HG03196 (cell line): ENCODE measurements around the gene CNTRL.
"Not testable (repeated sequence)": the region's sequence is repeated elsewhere in the genome, so short reads cannot be mapped to it uniquely, and the experiment has no call there.

Experiments
- ATAC-seq: cut with Tn5 transposase; IDR thresholded peaks from one replicate; pipeline ENCODE4 v1.9.1; 2021; ENCODE audit not compliant: unreplicated experiment

The CNTRL gene

DNA sequence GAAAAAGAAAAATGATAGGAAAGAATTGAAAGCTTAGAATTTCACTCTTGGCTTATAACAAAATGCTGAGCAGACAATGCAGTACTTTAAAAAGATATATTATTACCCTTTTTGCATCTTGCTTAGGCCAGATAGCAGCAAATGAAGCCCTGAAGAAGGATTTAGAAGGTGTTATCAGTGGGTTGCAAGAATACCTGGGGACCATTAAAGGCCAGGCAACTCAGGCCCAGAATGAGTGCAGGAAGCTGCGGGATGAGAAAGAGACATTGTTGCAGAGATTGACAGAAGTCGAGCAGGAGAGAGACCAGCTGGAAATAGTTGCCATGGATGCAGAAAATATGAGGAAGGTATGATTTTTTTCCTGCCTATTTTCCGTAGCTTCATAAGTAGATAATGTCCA lies 50.8 kb downstream of the CNTRL start:
- no peak for ATAC-seq

DNA sequence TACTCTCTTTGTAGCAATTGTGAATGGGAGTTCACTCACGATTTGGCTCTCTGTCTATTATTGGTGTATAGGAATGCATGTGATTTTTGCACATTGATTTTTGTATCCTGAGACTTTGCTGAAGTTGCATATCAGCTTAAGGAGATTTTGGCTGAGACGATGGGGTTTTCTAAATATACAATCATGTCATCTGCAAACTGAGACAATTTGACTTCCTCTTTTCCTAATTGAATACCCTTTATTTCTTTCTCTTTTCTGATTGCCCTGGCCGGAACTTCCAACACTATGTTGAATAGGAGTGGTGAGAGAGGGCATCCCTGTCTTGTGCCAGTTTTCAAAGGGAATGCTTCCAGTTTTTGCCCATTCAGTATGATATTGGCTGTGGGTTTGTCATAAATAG lies 54.6 kb downstream of the CNTRL start:
- not testable (repeated sequence) for ATAC-seq

DNA sequence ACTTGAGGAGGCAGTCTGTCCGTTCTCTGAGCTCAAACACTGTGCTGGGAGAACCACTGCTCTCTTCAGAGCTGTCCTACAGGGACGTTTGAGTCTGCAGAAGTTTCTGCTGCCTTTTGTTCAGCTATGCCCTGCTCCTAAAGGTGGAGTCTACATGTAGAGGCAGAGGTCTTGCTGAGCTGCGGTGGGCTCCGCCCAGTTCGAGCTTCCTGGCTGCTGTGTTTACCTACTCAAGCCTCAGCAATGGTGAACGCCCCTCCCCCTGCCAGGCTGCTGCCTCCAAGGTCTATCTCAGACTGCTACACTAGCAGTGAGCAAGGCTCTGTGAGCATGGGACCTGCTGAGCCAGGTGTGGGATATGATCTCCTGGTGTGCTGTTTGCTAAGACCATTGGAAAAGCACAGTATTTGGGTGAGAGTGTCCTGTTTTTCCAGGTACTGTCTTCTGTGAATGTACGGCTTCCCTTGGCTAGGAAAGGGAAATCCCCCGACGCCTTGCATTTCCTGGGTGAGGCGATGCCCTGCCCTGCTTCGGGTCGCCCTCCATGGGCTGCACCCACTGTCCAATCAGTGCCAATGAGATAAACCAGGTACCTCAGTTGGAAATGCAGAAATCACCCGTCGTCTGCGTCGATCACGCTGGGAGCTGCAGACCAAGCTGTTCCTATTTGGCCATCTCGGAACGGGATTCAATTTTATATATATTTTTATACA lies 58.5 kb downstream of the CNTRL start:
- no peak for ATAC-seq

DNA sequence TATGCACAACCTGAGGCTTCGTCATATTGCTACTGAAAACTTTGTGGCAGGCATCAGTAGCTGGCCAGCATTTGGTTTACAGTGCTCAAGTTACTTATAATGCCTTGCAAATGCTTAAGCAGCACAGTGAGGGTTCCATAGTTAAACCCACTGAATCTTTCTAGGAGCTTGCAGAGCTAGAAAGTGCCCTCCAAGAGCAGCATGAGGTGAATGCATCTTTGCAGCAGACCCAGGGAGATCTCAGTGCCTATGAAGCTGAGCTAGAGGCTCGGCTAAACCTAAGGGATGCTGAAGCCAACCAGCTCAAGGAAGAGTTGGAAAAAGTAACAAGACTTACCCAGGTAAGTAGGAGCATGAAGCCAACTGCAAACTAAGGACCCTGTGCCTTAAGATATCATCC lies 60.9 kb downstream of the CNTRL start:
- no peak for ATAC-seq

DNA sequence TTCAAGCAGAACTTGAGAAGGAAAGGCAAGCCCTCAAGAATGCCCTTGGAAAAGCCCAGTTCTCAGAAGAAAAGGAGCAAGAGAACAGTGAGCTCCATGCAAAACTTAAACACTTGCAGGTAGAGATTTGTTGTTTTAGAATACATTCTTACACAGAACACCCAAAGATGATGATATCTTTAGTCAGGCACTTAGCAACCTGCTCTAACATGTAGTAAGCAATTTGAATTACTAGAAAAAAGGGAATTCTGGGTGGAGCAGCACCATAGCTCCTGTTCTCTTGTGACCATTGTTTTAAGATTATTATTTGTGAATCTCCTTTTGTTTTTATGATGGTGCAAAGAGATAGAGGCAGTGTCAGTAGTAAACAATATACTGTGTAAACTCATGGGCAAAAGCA lies 63.8 kb downstream of the CNTRL start:
- no peak for ATAC-seq

DNA sequence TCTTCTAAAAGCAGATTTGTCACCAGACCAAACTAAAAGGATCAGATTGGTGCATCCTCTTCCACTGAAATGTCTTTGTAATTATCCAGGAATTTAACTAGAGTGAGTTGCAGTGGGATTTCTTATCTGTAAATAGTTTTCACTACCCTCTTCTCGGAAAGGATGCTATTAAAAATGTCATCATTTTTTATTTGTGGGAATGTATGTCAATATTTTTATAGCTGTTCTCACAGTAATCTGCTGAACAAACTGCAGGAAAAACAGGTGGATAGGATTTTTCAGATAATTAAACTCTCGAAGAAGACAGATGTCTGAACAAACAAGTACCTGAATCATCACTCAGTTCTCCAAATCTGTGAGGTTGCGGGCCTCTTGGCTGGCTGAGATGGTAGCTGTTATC lies 64.2 kb downstream of the CNTRL start:
- ATAC-seq, result no peak

DNA sequence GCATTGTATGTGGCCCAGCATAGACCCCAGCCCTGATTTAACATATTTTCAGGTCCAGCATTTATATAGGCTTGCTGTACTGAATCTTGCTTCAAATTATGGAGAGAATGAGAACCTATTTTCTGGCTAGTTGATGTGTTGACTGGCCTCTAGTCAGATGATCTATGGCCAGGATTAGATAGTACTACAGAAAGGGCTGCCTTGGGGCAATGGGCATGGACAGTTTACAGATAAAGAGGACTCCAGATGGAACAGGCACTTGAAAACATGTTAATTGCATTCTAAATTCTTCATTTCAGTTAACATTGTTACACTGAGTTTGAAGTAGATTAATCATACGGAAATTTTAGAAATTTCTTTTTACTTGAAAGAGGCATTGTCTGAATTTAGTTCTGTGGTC lies 65.4 kb downstream of the CNTRL start:
- no peak for ATAC-seq

DNA sequence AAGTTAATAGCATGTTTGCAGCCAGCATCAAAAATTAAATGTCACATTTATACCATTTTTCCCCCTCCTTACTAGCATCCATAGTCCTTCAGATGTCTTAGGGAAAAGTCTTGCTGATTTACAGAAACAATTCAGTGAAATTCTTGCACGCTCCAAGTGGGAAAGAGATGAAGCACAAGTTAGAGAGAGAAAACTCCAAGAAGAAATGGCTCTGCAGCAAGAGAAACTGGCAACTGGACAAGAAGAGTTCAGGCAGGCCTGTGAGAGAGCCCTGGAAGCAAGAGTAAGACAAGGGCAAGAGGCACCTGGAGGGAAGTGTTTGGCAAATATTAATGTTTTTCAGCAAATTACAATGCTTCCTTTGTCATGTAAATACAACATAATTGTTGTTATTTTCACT lies 66.6 kb downstream of the CNTRL start:
- ATAC-seq, result no peak

DNA sequence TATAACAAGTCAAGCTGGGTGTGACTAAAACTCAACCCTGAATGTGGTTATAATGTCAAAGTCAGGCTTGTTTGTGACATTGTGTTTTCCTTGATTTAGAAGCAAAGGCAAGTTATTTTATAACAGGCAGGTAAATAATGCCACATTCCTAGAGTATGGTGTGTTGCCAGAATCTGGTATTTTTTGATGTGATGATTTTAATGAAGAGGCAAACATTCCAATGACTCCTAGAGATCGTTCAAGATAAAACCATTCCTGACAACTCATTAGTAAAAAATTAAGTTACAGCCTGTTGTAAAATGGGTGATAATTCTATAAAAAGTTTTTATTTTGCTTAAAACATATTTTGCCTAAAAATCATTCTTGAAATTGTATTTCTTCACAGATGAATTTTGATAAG lies 67.0 kb downstream of the CNTRL start:
- no peak for ATAC-seq

DNA sequence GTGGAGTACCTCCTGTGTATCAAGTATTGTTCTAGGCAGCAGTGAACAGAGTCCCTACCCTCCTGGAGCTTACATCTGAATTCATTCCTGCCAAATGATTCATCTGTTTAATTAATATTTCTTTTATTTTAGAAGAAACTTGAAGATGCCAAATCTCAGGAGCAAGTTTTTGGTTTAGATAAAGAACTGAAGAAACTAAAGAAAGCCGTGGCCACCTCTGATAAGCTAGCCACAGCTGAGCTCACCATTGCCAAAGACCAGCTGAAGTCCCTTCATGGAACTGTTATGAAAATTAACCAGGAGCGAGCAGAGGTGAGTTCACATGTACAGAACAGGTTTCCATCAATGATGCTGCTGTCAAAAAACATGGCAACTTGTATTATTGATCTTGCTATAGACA lies 69.0 kb downstream of the CNTRL start:
- no peak for ATAC-seq

DNA sequence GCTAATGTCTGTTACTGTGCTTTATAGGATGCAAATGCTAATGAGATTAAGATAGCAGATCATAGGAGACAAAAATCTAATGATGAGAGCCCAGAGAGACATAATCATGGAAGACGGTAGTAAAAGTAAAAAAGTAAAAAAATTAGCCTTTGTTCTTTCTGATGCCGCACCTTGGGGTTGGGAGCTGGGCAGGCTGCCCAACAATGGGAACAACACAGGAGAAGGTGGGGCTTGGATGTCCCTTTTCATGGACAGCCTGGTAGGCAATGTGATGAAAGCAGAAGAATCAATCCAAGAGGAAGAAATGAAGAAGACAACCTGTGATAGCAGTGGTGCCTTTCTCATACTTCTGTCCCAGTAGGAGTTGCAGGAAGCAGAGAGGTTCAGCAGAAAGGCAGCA lies 69.7 kb downstream of the CNTRL start:
- no peak for ATAC-seq

DNA sequence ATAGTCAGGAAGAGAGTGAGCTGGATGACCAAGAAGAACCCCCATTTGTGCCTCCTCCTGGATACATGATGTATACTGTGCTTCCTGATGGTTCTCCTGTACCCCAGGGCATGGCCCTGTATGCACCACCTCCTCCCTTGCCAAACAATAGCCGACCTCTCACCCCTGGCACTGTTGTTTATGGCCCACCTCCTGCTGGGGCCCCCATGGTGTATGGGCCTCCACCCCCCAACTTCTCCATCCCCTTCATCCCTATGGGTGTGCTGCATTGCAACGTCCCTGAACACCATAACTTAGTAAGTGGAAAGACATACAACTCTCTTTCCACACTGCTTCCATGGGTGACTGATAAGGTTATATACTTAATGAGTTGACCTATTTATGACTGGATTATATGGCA lies 75.4 kb downstream of the CNTRL start:
- ATAC-seq, result no peak

DNA sequence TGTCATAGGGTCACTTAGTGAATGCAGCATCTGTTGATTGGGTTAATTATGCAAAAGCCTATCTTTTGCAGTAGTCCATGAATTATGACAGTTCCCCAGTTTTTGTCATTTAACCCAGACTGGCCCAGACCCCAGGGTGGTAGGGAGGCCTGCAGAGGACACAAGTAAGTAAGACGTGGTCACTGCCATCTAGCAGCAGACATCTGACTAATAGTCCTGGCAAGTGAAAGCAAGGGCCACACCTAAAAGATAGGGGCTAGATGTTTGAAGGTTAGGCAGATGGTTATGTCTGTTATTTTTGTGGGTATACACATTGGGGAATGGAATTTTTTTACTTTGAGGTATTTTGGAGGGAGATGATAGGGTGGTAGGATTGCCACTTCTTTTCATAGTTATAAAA lies 78.9 kb downstream of the CNTRL start:
- ATAC-seq, result no peak

DNA sequence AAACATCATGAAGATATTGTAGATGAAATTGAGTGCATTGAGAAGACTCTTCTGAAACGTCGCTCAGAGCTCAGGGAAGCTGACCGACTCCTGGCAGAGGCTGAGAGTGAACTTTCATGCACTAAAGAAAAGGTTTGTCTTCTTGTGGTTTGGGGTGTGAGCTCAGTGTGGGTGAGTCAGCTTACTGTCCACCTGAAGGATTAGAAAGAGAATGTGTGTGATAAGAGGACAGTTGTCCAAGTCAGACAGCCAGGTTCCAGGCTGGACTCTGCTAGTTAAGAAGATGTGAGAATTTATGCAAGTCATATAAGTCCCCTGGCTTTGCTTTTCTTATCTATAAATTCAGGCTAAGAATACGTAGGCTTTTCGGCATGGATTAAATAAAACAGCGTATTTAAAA lies 80.0 kb downstream of the CNTRL start:
- no peak for ATAC-seq

DNA sequence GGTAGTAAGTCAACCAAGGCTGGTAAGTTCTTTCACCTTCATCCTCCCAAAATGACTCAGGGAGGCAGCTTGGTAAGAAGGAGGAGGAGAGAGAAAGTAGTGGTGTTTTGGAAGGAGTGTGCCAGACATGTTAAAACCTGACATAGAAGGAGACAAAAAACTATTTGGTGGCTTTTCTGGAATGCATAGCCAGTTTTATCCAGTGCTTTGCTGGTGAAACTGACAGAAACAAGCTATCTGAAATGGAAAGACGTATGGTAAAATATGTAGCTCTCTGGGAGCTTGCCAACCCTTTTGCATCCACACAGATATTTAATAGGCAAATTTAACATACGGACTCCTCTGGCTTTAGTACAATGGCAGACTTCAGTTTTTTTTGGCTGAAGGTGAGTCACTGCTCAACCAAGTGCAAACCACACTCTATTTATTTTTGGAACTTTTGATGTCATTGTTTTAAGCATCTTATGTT lies 81.5 kb downstream of the CNTRL start:
- peak; percentile 82 for ATAC-seq

DNA sequence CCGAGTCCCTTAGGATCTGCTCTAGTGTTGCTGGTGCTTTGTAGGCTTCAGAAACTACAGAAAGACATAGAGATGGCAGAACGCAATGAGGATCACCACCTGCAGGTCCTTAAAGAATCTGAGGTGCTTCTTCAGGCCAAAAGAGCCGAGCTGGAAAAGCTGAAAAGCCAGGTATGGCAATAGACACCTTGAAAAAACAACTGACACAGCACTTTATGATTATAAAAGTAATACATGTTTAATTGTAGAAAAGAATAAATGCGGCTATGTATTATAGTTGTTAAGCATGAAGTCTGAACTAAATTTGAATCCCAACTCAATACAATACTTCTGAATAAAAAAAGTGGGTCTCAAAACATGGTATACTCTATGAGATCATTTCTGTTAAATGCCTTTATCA lies 83.2 kb downstream of the CNTRL start:
- ATAC-seq, result no peak

DNA sequence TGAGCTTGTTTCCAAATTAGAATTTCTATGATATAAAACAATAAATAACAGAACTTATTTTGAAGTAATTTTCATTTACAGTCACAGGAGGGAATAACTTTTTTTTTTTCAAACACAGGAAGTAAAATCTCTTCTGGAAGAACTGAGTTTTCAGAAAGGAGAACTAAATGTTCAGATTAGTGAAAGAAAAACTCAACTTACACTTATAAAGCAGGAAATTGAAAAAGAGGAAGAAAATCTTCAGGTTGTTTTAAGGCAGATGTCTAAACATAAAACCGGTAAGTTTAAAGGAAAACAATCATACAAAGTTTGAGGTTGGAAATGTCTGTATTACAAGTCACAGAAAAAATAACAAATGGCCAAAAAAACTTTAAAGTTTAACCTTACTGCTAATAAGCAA lies 85.3 kb downstream of the CNTRL start:
- no peak for ATAC-seq

DNA sequence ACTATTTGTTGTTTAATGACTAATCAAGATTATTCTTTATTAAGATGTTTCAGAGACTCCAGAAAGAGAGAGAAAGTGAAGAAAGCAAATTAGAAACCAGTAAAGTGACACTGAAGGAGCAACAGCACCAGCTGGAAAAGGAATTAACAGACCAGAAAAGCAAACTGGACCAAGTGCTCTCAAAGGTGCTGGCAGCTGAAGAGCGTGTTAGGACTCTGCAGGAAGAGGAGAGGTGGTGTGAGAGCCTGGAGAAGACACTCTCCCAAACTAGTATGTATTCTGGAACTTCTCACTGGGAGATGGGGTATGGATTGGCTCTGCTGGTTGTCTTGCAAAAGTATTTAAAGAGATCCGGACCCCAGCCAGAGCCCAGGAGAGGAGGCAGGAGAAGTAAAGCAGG lies 93.3 kb downstream of the CNTRL start:
- ATAC-seq, result no peak

DNA sequence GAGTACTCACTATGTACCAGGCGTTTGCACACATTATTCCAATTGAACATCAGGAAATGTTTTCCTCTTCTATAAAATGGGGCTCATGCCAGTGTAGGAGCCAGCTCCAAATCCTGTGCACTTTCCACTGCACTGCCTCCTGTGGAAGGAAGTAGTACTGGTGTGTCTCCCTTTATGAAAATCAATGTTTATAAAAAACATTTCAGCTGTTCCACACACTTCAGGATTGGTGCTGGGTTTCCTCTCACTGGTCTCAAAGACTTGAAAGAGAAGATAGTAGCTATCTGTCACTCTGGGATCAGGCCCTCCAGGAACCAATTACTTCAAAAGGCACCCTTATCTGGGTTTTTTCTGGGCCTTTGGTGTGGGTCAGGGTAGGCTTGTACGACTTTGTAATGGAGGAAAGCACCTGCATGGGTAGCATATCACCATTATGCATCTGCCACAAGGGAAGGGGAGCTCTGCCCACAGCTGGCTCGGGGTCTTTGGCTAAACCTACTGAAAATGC lies 94.4 kb downstream of the CNTRL start:
- no peak for ATAC-seq

DNA sequence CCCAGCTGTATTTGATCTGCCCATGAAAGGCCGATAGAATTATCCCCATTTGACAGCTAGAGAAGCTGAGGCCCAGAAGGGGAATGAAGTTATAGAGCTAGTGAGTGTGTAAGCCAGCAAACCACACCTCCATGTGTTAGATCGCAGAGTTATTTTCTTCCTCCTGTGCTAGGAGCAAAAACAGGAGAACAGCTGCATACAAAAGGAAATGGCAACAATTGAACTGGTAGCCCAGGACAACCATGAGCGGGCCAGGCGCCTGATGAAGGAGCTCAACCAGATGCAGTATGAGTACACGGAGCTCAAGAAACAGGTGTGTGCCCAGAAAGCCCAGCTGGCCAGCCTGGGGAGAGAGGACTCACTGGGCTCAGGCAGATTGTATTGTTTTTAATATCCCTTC lies 96.5 kb downstream of the CNTRL start:
- ATAC-seq, result no peak

DNA sequence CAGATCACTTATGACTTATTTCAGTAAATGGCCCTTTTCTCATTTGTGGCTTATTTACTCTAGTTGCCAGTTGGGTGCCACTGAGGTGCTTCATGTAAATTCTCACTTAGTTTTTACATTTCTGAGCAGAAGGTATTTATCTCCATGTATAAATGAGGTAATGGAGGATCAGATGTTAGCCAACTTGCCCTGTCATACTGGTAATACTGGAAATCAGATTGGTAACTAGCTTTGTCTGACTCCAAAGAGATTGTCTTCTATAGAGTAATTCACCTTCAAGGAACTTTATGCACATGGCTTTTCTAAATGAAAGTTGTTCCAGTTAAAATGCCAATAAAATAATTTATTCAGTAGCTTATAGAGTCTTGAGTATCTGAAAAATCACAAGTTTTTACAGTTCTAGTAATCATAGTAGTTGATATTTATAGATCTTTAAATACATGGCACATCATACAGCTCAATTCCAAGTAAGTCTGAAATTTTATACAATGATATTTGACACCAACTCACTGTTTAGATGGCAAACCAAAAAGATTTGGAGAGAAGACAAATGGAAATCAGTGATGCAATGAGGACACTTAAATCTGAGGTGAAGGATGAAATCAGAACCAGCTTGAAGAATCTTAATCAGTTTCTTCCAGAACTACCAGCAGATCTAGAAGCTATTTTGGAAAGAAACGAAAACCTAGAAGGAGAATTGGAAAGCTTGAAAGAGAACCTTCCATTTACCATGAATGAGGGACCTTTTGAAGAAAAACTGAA lies 98.2 kb downstream of the CNTRL start:
- ATAC-seq, result no peak

DNA sequence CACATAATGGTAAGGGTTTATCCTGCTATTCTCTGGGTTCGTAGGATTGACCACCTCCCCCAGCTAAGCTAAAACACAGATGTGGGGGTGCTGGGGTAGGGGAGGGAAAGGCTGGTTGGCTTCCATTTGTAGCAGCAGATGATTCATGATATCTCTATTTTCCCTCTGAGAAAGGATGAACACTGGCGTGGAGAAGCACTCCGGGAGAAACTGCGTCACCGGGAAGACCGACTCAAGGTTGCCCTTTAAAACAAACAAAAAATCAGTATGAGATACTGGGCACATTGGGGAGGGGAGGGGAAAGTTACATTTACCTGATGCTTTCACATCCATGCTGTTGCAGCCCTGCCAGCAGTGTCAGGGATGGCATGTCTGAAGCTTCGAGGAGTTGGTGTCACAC lies 98.7 kb downstream of the CNTRL start:
- ATAC-seq, result no peak
